HCT116 (cell line): ENCODE measurements around the gene PARP6. TPM values are rescaled to one million over a fixed set of nuclear protein-coding genes. Genes with fewer than 3 reads are reported as not detected.

ENCODE experiments used
- ATAC-seq: fragments of 200-7000 bp; cut with Tn5 transposase; 2 replicates; pipeline ENCODE4 v1.9.1; 2020; ENCODE audit warnings: mild to moderate bottlenecking, moderate library complexity
- BruUV-seq: library from RNA; stranded (reverse); fragments of 400-500 nt; replicated peaks from 2 replicates; lab custom pipeline; 2021; lab: Mats Ljungman, UMichigan
- CTCF ChIA-PET: fragments of 300-600 bp; sonication (Branson Sonifier 250); formaldehyde crosslinking; loops from one replicate; lab custom pipeline; 2021; ENCODE audit warnings: antibody characterized with exemption; lab: Charles Lee
- POLR2A ChIA-PET: fragments of 300-600, 350-600 bp; sonication (Branson Sonifier 250); formaldehyde crosslinking; loops from one replicate; lab custom pipeline; 2021; ENCODE audit warnings: antibody characterized with exemption; lab: Charles Lee
- RAD21 ChIA-PET, 2 experiments: fragments of 300-600 bp; sonication (Branson Sonifier 250); formaldehyde crosslinking; loops; one replicate each; lab custom pipeline; 2023; ENCODE audit warnings: low total read pairs in 2 of 2; ENCODE audit not compliant: uncharacterized antibody in 2 of 2, unreplicated experiment in 2 of 2, low non-redundant PET in 1 of 2; lab: Charles Lee
- DNase-seq: peaks from one replicate; pipeline ENCODE4 v3.0.0-alpha.2; 2010; ENCODE audit warnings: low read depth, low spot score
- H2AFZ ChIP-seq: fragments of 200-600 bp; shearing (Covaris generic), sonication (generic); 2 replicates; pipeline ENCODE4 v1.6.1; 2017; ENCODE audit warnings: low read depth, mixed run types, mixed read lengths, antibody characterized with exemption, low read length; ENCODE audit not compliant: poor library complexity, severe bottlenecking
- H3K27ac ChIP-seq: 2 replicates; pipeline ENCODE4 v1.5.1; 2012; ENCODE audit warnings: low read depth, low read length
- H3K27me3 ChIP-seq: fragments of 200-600 bp; sonication (generic); 2 replicates; pipeline ENCODE4 v1.6.1; 2016; ENCODE audit warnings: mixed run types, low read length, mixed read lengths; ENCODE audit not compliant: insufficient read depth
- H3K36me3 ChIP-seq, 2 experiments: fragments of 200-500 bp in 1 of 2; fragments of 200-600 bp in 1 of 2; sonication (Bioruptor generic) in 1 of 2; sonication (generic) in 1 of 2; 2 replicates each; pipeline versions ENCODE4 v1.5.1 to v1.6.1; 2014 to 2016; ENCODE audit warnings: low read length in 2 of 2, inconsistent platforms in 1 of 2, mixed read lengths in 1 of 2, mixed run types in 1 of 2; ENCODE audit not compliant: insufficient read depth in 2 of 2, control insufficient read depth in 1 of 2
- H3K4me1 ChIP-seq, 2 experiments: fragments of 200-600 bp in 1 of 2; sonication (generic) in 1 of 2; 2 replicates each; pipeline versions ENCODE4 v1.5.1 to v1.6.1; 2012 to 2017; ENCODE audit warnings: low read length in 2 of 2, inconsistent platforms in 1 of 2, mild to moderate bottlenecking in 1 of 2, mixed read lengths in 1 of 2, mixed run types in 1 of 2, moderate library complexity in 1 of 2; ENCODE audit not compliant: insufficient read depth in 2 of 2, control insufficient read depth in 1 of 2
- H3K4me2 ChIP-seq: fragments of 200-600 bp; sonication (generic); 2 replicates; pipeline ENCODE4 v1.6.1; 2017; ENCODE audit warnings: mixed run types, low read length, mixed read lengths
- H3K4me3 ChIP-seq, 2 experiments: fragments of 200-600 bp in 1 of 2; sonication (generic) in 1 of 2; replicated peaks in 1 of 2; 2 replicates each; pipeline ENCODE4 v1.5.1; 2011 to 2016; ENCODE audit warnings: low read length in 2 of 2, control low read depth in 1 of 2, low read depth in 1 of 2, mild to moderate bottlenecking in 1 of 2, mixed read lengths in 1 of 2, mixed run types in 1 of 2
- H3K79me2 ChIP-seq: fragments of 200-600 bp; sonication (generic); 2 replicates; pipeline ENCODE4 v1.6.1; 2017; ENCODE audit warnings: mild to moderate bottlenecking, mixed run types, low read length, moderate library complexity, mixed read lengths; ENCODE audit not compliant: insufficient read depth
- H3K9ac ChIP-seq: fragments of 200-600 bp; sonication (generic); 2 replicates; pipeline ENCODE4 v1.6.1; 2016; ENCODE audit warnings: low read length, mixed read lengths
- H3K9me2 ChIP-seq: fragments of 200-600 bp; sonication (generic), shearing (Covaris generic); 2 replicates; pipeline ENCODE4 v1.6.1; 2017; ENCODE audit warnings: mixed run types, mild to moderate bottlenecking, moderate library complexity; ENCODE audit not compliant: insufficient read depth
- H3K9me3 ChIP-seq, 2 experiments: fragments of 200-500 bp in 1 of 2; fragments of 200-600 bp in 1 of 2; sonication (Bioruptor generic) in 1 of 2; sonication (generic) in 1 of 2; 2 replicates each; pipeline ENCODE4 v1.6.1; 2014 to 2017; ENCODE audit warnings: low read length in 2 of 2, mixed read lengths in 2 of 2, inconsistent platforms in 1 of 2, low read depth in 1 of 2, mild to moderate bottlenecking in 1 of 2, mixed run types in 1 of 2, moderate library complexity in 1 of 2; ENCODE audit not compliant: control insufficient read depth in 1 of 2, insufficient read depth in 1 of 2
- H4K20me1 ChIP-seq: fragments of 200-600 bp; sonication (generic), shearing (Covaris generic); 2 replicates; pipeline ENCODE4 v1.6.1; 2017; ENCODE audit warnings: mixed run types, mild to moderate bottlenecking, moderate library complexity; ENCODE audit not compliant: insufficient read depth
- CBX3 ChIP-seq: IDR thresholded peaks from 2 replicates; pipeline ENCODE4 v1.6.1; 2012; ENCODE audit warnings: low read depth
- CEBPB ChIP-seq: IDR thresholded peaks from 2 replicates; pipeline ENCODE4 v1.6.1; 2012; ENCODE audit warnings: low read depth
- CTCF ChIP-seq, 3 experiments: fragments of 200-600 bp in 1 of 3; sonication (generic) in 1 of 3; IDR thresholded peaks in 2 of 3; conservative IDR thresholded peaks in 1 of 3; 2 replicates each; pipeline ENCODE4 v1.5.1; 2012 to 2017; ENCODE audit warnings: low read depth in 2 of 3, low read length in 2 of 3, antibody characterized with exemption in 1 of 3, borderline replicate concordance in 1 of 3, control low read depth in 1 of 3, mild to moderate bottlenecking in 1 of 3, mixed read lengths in 1 of 3, mixed run types in 1 of 3, moderate library complexity in 1 of 3; ENCODE audit not compliant: insufficient read depth in 1 of 3
- EGR1 ChIP-seq: IDR thresholded peaks from 2 replicates; pipeline ENCODE4 v1.6.1; 2012; ENCODE audit warnings: low read depth
- ELF1 ChIP-seq: IDR thresholded peaks from 2 replicates; pipeline ENCODE4 v1.6.1; 2012; ENCODE audit warnings: low read depth, borderline replicate concordance
- EZH2 ChIP-seq: fragments of 200-600 bp; sonication (generic); IDR thresholded peaks from 2 replicates; pipeline ENCODE4 v1.6.1; 2017; ENCODE audit warnings: antibody characterized with exemption, mixed run types
- EZH2phosphoT487 ChIP-seq: fragments of 200-600 bp; IDR thresholded peaks from 2 replicates; pipeline ENCODE4 v1.6.1; 2018; ENCODE audit warnings: antibody characterized with exemption, borderline replicate concordance
- FOSL1 ChIP-seq: IDR thresholded peaks from 2 replicates; pipeline ENCODE4 v1.6.1; 2012; ENCODE audit warnings: low read depth
- JUND ChIP-seq: IDR thresholded peaks from 2 replicates; pipeline ENCODE4 v1.6.1; 2012
- MAX ChIP-seq: IDR thresholded peaks from 2 replicates; pipeline ENCODE4 v1.6.1; 2012
- POLR2A ChIP-seq: IDR thresholded peaks from 2 replicates; pipeline ENCODE4 v1.7.0; 2011; ENCODE audit warnings: borderline replicate concordance; ENCODE audit not compliant: insufficient read depth, insufficient read length; ENCODE audit errors: extremely low read depth
- POLR2AphosphoS5 ChIP-seq: IDR thresholded peaks from 2 replicates; pipeline ENCODE4 v1.6.1; 2011; ENCODE audit warnings: mild to moderate bottlenecking, low read depth, low read length, moderate library complexity
- SIN3A ChIP-seq: IDR thresholded peaks from 2 replicates; pipeline ENCODE4 v1.6.1; 2012; ENCODE audit warnings: low read depth
- SRF ChIP-seq: IDR thresholded peaks from 2 replicates; pipeline ENCODE4 v1.6.1; 2012; ENCODE audit warnings: low read depth
- TCF7L2 ChIP-seq: IDR thresholded peaks from 2 replicates; pipeline ENCODE4 v1.7.0; 2011; ENCODE audit warnings: borderline replicate concordance, inconsistent platforms; ENCODE audit not compliant: insufficient read depth, insufficient read length; ENCODE audit errors: extremely low read depth
- ZNF274 ChIP-seq: fragments of 200-500 bp; sonication (Bioruptor generic); IDR thresholded peaks from 2 replicates; pipeline ENCODE4 v1.6.1; 2014; ENCODE audit warnings: mild to moderate bottlenecking, low read depth, low read length, inconsistent platforms
- intact Hi-C: fragments of 100-400 bp; cut with micrococcal nuclease; formaldehyde crosslinking; loops from 2 replicates; pipeline ENCODE4 v1.10.0; 2022
- total RNA-seq: library from RNA; stranded (reverse); gene quantifications from one replicate; pipeline ENCODE4 v1.2.1, GENCODE V29; 2021; ENCODE audit not compliant: unreplicated experiment
- TF ChIP-seq, protein P1 (sequence below): IDR thresholded peaks from 2 replicates; pipeline ENCODE4 v1.6.1; 2012; ENCODE audit warnings: low read depth
- TF ChIP-seq, protein P2 (sequence below): IDR thresholded peaks from 2 replicates; pipeline ENCODE4 v1.6.1; 2012

The PARP6 gene
- total RNA-seq, 1 experiment from 2014 or later: 67.9 TPM

GRCh38 chr15:72192416-72192815 is 79.9 kb downstream of the PARP6 start:
- H3K27ac ChIP-seq: no peak overlapping the region
- ATAC-seq (no peak), DNase-seq (no peak)
- no TSS peak for BruUV-seq
- no peak overlapping the region for H3K9ac ChIP-seq
- no peaks in the 10 kb centered on the region for H3K9me3 ChIP-seq
- ChIA-PET CTCF (no interaction called here), RAD21 (no interaction called here), POLR2A (no interaction called here)
- TF ChIP-seq POLR2AphosphoS5: no peak
- TF ChIP-seq POLR2A: no peak
- no peak for TF ChIP-seq JUND
- TF ChIP-seq EZH2phosphoT487: no peak
- no peak for TF ChIP-seq CBX3
- TF ChIP-seq EZH2: no peak
- no peak for TF ChIP-seq MAX
- TF ChIP-seq, protein P1, sequence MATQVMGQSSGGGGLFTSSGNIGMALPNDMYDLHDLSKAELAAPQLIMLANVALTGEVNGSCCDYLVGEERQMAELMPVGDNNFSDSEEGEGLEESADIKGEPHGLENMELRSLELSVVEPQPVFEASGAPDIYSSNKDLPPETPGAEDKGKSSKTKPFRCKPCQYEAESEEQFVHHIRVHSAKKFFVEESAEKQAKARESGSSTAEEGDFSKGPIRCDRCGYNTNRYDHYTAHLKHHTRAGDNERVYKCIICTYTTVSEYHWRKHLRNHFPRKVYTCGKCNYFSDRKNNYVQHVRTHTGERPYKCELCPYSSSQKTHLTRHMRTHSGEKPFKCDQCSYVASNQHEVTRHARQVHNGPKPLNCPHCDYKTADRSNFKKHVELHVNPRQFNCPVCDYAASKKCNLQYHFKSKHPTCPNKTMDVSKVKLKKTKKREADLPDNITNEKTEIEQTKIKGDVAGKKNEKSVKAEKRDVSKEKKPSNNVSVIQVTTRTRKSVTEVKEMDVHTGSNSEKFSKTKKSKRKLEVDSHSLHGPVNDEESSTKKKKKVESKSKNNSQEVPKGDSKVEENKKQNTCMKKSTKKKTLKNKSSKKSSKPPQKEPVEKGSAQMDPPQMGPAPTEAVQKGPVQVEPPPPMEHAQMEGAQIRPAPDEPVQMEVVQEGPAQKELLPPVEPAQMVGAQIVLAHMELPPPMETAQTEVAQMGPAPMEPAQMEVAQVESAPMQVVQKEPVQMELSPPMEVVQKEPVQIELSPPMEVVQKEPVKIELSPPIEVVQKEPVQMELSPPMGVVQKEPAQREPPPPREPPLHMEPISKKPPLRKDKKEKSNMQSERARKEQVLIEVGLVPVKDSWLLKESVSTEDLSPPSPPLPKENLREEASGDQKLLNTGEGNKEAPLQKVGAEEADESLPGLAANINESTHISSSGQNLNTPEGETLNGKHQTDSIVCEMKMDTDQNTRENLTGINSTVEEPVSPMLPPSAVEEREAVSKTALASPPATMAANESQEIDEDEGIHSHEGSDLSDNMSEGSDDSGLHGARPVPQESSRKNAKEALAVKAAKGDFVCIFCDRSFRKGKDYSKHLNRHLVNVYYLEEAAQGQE: no peak
- TF ChIP-seq, protein P2, sequence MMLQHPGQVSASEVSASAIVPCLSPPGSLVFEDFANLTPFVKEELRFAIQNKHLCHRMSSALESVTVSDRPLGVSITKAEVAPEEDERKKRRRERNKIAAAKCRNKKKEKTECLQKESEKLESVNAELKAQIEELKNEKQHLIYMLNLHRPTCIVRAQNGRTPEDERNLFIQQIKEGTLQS: no peak
- no peak for TF ChIP-seq TCF7L2
- no peak for TF ChIP-seq FOSL1
- no peak for TF ChIP-seq ZNF274
- no peak for TF ChIP-seq CTCF (IDR thresholded peaks at IDR 0.05 in 2 of 3, conservative IDR thresholded peaks at IDR 0.05 in 1 of 3; ENCODE audit: borderline replicate concordance in 1 of 3, insufficient read depth in 1 of 3, low read depth in 2 of 3, low read length in 2 of 3)
- TF ChIP-seq SIN3A: no peak
- TF ChIP-seq SRF: no peak
- TF ChIP-seq ELF1: no peak
- TF ChIP-seq EGR1: no peak
- TF ChIP-seq CEBPB: no peak
- H3K36me3 ChIP-seq: no peaks in the 10 kb centered on the region
- H3K9me2 ChIP-seq: no peaks in the 10 kb centered on the region
- no peak overlapping the region for H2AFZ ChIP-seq
- H3K27me3 ChIP-seq: no peaks in the 10 kb centered on the region
- H4K20me1 ChIP-seq: no peaks in the 10 kb centered on the region
- intact Hi-C loops: no loop called here
- no peak overlapping the region for H3K4me3 ChIP-seq
- peaks cover 5 to 13% of the 10 kb centered on the region in 2 experiments; a peak in 3 of 4 replicates for H3K4me1 ChIP-seq
- no peaks in the 10 kb centered on the region for H3K79me2 ChIP-seq
- H3K4me2 ChIP-seq: no peak overlapping the region
